ENCODE data around the gene FGGY.
"Not testable (repeated sequence)": the region's sequence is repeated elsewhere in the genome, so short reads cannot be mapped to it uniquely, and the experiment has no call there.

Gene FGGY

DNA sequence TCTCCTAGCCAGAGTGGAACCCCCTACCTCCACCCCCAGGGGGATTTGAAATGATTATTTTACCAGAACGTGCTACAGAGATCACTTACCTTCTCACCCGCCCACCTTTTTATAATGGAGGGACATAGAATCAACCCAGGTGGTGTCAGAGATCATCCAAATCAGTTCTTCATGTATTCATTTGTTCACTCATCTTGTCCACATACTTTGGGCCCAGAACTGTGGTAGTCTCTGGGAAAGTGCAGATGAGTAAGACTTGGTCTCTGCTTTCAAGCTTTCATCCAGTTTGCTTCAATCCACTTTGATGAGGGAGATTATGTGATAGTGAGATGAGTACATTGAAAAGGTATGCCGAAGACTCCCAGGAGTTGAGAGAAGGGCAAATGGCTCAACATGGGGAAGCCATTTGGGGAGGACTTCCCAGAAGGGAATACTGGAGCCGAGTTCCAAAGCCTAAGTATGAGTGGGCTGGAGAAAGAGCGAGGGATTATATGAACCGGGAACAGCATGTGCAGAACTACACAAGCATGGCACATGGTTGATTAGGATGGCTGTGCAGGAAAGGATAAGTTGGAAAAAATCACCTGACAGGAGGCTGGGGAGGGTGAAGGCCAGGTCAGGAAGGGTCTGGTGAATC lies 1.9 kb downstream of the FGGY start:
- Histone ChIP-seq H3K36me3 (no peaks in the 10 kb centered on the region), H3K4me1 (no peaks in the 10 kb centered on the region), H3K9me3 (no peaks in the 10 kb centered on the region), H3K27me3 (no peaks in the 10 kb centered on the region), H3K4me3 (ENCODE audit: low read depth, low read length) (no peak overlapping the region)
- TF ChIP-seq, protein P1, sequence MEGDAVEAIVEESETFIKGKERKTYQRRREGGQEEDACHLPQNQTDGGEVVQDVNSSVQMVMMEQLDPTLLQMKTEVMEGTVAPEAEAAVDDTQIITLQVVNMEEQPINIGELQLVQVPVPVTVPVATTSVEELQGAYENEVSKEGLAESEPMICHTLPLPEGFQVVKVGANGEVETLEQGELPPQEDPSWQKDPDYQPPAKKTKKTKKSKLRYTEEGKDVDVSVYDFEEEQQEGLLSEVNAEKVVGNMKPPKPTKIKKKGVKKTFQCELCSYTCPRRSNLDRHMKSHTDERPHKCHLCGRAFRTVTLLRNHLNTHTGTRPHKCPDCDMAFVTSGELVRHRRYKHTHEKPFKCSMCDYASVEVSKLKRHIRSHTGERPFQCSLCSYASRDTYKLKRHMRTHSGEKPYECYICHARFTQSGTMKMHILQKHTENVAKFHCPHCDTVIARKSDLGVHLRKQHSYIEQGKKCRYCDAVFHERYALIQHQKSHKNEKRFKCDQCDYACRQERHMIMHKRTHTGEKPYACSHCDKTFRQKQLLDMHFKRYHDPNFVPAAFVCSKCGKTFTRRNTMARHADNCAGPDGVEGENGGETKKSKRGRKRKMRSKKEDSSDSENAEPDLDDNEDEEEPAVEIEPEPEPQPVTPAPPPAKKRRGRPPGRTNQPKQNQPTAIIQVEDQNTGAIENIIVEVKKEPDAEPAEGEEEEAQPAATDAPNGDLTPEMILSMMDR (IDR thresholded peaks at IDR 0.05; ENCODE audit: low read depth, low read length): no peak
- no peak for DNase-seq

DNA sequence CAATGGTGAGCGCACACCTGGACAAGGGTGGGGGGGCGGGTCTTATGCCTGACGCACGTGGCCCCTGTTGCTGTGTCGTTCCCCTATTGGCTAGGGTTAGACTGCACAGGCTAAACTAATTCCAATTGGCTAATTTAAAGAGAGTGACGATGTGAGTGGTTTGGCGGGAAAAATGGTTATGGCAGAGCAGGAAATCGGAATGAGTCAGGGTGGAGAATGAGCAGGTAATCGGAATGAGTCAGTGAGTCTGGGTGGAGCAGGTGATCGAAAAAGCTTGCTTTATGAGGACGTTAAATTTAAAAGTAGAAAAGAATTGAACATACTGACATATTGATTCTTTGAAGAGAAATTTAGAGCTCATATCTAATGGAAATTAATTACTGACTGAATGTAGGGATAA lies 2.8 kb downstream of the FGGY start:
- H3K27me3 ChIP-seq; H3K4me1 ChIP-seq; H3K9me3 ChIP-seq; H3K36me3 ChIP-seq; H3K4me3 ChIP-seq (ENCODE audit: low read depth, low read length); DNase-seq: not testable (repeated sequence)

DNA sequence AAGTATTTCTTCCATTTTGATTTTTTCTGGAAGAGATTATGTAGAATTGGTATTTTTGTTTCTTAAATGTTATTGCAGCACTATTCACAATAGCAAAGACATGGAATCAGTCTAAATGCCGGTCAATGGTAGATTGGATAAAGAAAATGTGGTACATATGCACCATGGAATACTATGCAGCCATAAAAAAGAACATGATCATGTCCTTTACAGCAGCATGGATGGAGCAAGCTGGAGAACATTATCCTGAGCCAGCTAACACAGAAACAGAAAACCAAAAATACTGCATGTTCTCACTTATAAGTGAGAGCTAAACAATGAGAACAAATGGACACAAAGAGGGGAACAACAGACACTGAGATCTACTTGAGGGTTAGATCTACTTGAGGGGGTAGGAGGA lies 5.4 kb downstream of the FGGY start:
- Histone ChIP-seq H3K27me3 (no peaks in the 10 kb centered on the region), H3K4me3 (ENCODE audit: low read depth, low read length) (no peak overlapping the region), H3K4me1 (no peaks in the 10 kb centered on the region), H3K36me3 (no peaks in the 10 kb centered on the region), H3K9me3 (no peaks in the 10 kb centered on the region)
- DNase-seq: no peak
- TF ChIP-seq, protein P1 (IDR thresholded peaks at IDR 0.05; ENCODE audit: low read depth, low read length): no peak

DNA sequence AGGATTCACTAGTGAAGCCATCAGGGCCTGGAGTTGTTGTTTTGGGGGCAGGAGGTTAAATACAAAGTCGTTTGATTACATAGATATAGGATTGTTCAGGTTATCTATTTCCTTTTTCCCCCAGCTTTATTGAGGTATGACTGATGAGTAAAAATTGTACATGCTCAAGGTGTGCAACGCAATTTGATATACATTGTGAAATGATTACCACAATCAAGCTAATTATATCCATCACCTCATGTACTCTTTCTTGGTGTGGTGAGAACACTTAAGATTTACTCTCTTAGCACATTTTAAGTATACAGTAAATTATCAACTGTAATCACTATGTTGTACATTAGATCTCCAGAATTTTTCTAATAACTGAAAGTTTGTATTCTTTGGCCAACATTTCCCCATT lies 6.0 kb downstream of the FGGY start:
- H3K9me3 ChIP-seq: no peaks in the 10 kb centered on the region
- H3K27me3 ChIP-seq: no peaks in the 10 kb centered on the region
- no peaks in the 10 kb centered on the region for H3K36me3 ChIP-seq
- TF ChIP-seq, protein P1 (IDR thresholded peaks at IDR 0.05; ENCODE audit: low read depth, low read length): no peak
- H3K4me3 ChIP-seq (ENCODE audit: low read depth, low read length): no peak overlapping the region
- DNase-seq: no peak
- H3K4me1 ChIP-seq: no peaks in the 10 kb centered on the region

DNA sequence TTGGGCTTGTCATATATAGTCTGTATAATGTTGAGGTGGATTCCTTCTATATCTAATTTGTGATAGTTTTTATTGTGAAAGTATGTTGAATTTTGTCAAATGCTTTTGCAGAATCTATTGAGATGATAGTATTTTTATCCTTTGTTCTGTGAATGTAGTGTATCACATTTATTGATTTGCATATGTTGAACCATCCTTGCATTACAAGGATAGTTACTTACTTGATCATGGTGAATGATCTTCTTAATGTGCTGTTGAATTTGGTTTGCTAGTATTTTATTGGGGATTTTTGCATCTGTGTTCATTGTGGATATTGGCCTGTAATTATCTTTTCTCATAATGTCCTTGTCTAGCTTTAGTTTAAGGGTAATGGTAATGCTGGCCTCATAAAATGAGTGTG lies 8.3 kb downstream of the FGGY start:
- no peaks in the 10 kb centered on the region for H3K9me3 ChIP-seq
- DNase-seq: no peak
- TF ChIP-seq, protein P1 (IDR thresholded peaks at IDR 0.05; ENCODE audit: low read depth, low read length): no peak

DNA sequence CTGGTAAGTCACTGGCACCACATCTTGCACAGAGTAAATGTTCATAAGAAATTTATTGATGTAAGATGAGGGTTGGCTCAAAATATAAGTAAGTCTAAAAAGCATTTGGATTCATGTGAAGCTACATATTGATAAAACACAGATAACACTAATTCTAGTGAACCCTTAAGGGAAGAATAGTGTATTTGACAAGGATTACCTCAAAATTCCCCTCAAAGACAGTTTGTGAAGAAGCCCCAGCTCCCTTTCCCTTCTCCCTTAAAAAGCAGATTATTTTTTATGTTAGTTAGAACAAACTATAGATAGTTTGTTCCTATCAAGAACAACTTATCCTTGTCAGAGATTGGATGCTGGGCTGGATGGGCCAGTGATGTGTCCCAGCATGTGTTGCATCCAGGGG lies 10.7 kb downstream of the FGGY start:
- TF ChIP-seq, protein P1 (IDR thresholded peaks at IDR 0.05; ENCODE audit: low read depth, low read length): no peak

More for the DNA sequence above, 8.3 kb downstream of the FGGY start:
- H3K27me3 ChIP-seq: no peaks in the 10 kb centered on the region
- no peaks in the 10 kb centered on the region for H3K4me1 ChIP-seq
- H3K36me3 ChIP-seq: no peaks in the 10 kb centered on the region
- no peak overlapping the region for H3K4me3 ChIP-seq (ENCODE audit: low read depth, low read length)

DNA sequence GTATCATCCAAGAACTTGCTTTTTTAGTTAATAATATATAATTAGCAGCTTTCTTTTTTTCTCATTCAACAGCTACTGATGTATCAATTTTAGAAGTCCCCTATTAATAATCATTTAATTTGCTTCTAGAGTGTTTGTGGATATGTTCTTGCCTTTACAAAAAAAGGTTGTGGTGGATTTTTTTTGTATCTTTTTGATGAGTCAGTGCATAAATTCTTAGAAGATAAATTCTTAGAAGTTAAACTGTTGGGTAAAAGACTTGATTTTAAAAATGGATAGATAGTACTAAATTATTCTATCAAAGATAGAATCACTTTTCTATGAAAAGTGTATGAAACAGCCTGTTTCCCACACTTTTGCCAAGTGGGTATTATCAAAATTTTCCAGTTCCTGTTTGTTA lies 11.9 kb downstream of the FGGY start:
- TF ChIP-seq, protein P1 (IDR thresholded peaks at IDR 0.05; ENCODE audit: low read depth, low read length): no peak
- Histone ChIP-seq H3K36me3 (no peaks in the 10 kb centered on the region), H3K4me3 (ENCODE audit: low read depth, low read length) (no peak overlapping the region), H3K9me3 (no peaks in the 10 kb centered on the region), H3K27me3 (no peaks in the 10 kb centered on the region), H3K4me1 (no peaks in the 10 kb centered on the region)
- no peak for DNase-seq

More for the DNA sequence above, 10.7 kb downstream of the FGGY start:
- Histone ChIP-seq H3K9me3 (no peaks in the 10 kb centered on the region), H3K4me3 (ENCODE audit: low read depth, low read length) (no peak overlapping the region), H3K27me3 (no peaks in the 10 kb centered on the region), H3K36me3 (no peaks in the 10 kb centered on the region), H3K4me1 (no peaks in the 10 kb centered on the region)
- no peak for DNase-seq
